ENCODE measurements around the gene TMEM51. TPM values are rescaled to one million over a fixed set of nuclear protein-coding genes. Genes with fewer than 3 reads are reported as not detected.
"Not testable (repeated sequence)": the region's sequence is repeated elsewhere in the genome, so short reads cannot be mapped to it uniquely, and the experiment has no call there.

TMEM51 gene
- total RNA-seq, 1 donor from 2014 or later = 43.7 TPM

- DNase-seq (ENCODE audit: low spot score) = no peak
Observed at GRCh38 chr1:15125101-15125745, 28.3 kb upstream of the TMEM51 start.

GRCh38 chr1:15128077-15128476, 25.5 kb upstream of the TMEM51 start:
- no peak for DNase-seq (ENCODE audit: low spot score)

- peak; percentile 81 for DNase-seq (ENCODE audit: low spot score)
Observed at GRCh38 chr1:15128520-15129313, 24.8 kb upstream of the TMEM51 start.

GRCh38 chr1:15129944-15130343, 23.6 kb upstream of the TMEM51 start:
- no peak for DNase-seq (ENCODE audit: low spot score)

- no peak for DNase-seq (ENCODE audit: low spot score)
Observed at GRCh38 chr1:15130607-15131006, 22.9 kb upstream of the TMEM51 start.

GRCh38 chr1:15132965-15133364, 20.6 kb upstream of the TMEM51 start:
- no peak for DNase-seq (ENCODE audit: low spot score)

GRCh38 chr1:15134285-15134684, 19.3 kb upstream of the TMEM51 start:
- DNase-seq (ENCODE audit: low spot score) = no peak

GRCh38 chr1:15135604-15136003, 17.9 kb upstream of the TMEM51 start:
- not testable (repeated sequence) for DNase-seq (ENCODE audit: low spot score)

- DNase-seq (ENCODE audit: low spot score) = no peak
Observed at GRCh38 chr1:15137809-15138208, 15.7 kb upstream of the TMEM51 start.

- no peak for DNase-seq (ENCODE audit: low spot score)
Observed at GRCh38 chr1:15139654-15140350, 13.7 kb upstream of the TMEM51 start.

- DNase-seq (ENCODE audit: low spot score) = peak; percentile 16
Observed at GRCh38 chr1:15141935-15142539, 11.5 kb upstream of the TMEM51 start.

GRCh38 chr1:15145327-15145726, 8.2 kb upstream of the TMEM51 start:
- no peak for DNase-seq (ENCODE audit: low spot score)

GRCh38 chr1:15146142-15146680, 7.3 kb upstream of the TMEM51 start:
- no peak for DNase-seq (ENCODE audit: low spot score)

- DNase-seq (ENCODE audit: low spot score) = no peak
Observed at GRCh38 chr1:15146971-15147376, 6.6 kb upstream of the TMEM51 start.

- no peak for DNase-seq (ENCODE audit: low spot score)
Observed at GRCh38 chr1:15148004-15148403, 5.5 kb upstream of the TMEM51 start.

GRCh38 chr1:15148475-15148874, 5.1 kb upstream of the TMEM51 start:
- DNase-seq (ENCODE audit: low spot score) = no peak

- no peak for DNase-seq (ENCODE audit: low spot score)
Observed at GRCh38 chr1:15148941-15149340, 4.6 kb upstream of the TMEM51 start.

- DNase-seq (ENCODE audit: low spot score) = no peak
Observed at GRCh38 chr1:15150376-15150775, 3.2 kb upstream of the TMEM51 start.

- DNase-seq (ENCODE audit: low spot score) = no peak
Observed at GRCh38 chr1:15151377-15151806, 2.2 kb upstream of the TMEM51 start.

GRCh38 chr1:15151871-15152270, 1.7 kb upstream of the TMEM51 start:
- no peak for DNase-seq (ENCODE audit: low spot score)

- DNase-seq (ENCODE audit: low spot score) = peak; percentile 91
Observed at GRCh38 chr1:15152318-15153183, 996 bp upstream of the TMEM51 start.

Measured in mucosa of gallbladder (tissue), 1 donor.